HCT116 (cell line): ENCODE data around the gene FMN1.

Experiments used
- CEBPB ChIP-seq: IDR thresholded peaks from 2 replicates; pipeline ENCODE4 v1.6.1; 2012; ENCODE audit warnings: low read depth
- ELF1 ChIP-seq: IDR thresholded peaks from 2 replicates; pipeline ENCODE4 v1.6.1; 2012; ENCODE audit warnings: low read depth, borderline replicate concordance
- EZH2 ChIP-seq: fragments of 200-600 bp; sonication (generic); IDR thresholded peaks from 2 replicates; pipeline ENCODE4 v1.6.1; 2017; ENCODE audit warnings: antibody characterized with exemption, mixed run types
- JUND ChIP-seq: IDR thresholded peaks from 2 replicates; pipeline ENCODE4 v1.6.1; 2012
- POLR2A ChIP-seq: IDR thresholded peaks from 2 replicates; pipeline ENCODE4 v1.7.0; 2011; ENCODE audit warnings: borderline replicate concordance; ENCODE audit not compliant: insufficient read depth, insufficient read length; ENCODE audit errors: extremely low read depth
- POLR2AphosphoS5 ChIP-seq: IDR thresholded peaks from 2 replicates; pipeline ENCODE4 v1.6.1; 2011; ENCODE audit warnings: mild to moderate bottlenecking, low read depth, low read length, moderate library complexity
- RAD21 ChIP-seq: IDR thresholded peaks from 2 replicates; pipeline ENCODE4 v1.6.1; 2012; ENCODE audit warnings: low read depth, mild to moderate bottlenecking
- SIN3A ChIP-seq: IDR thresholded peaks from 2 replicates; pipeline ENCODE4 v1.6.1; 2012; ENCODE audit warnings: low read depth
- SRF ChIP-seq: IDR thresholded peaks from 2 replicates; pipeline ENCODE4 v1.6.1; 2012; ENCODE audit warnings: low read depth
- TCF7L2 ChIP-seq: IDR thresholded peaks from 2 replicates; pipeline ENCODE4 v1.7.0; 2011; ENCODE audit warnings: borderline replicate concordance, inconsistent platforms; ENCODE audit not compliant: insufficient read depth, insufficient read length; ENCODE audit errors: extremely low read depth
- TF ChIP-seq, protein P1 (sequence below), 3 experiments: fragments of 200-600 bp in 1 of 3; sonication (generic) in 1 of 3; IDR thresholded peaks in 2 of 3; conservative IDR thresholded peaks in 1 of 3; 2 replicates each; pipeline ENCODE4 v1.5.1; 2012 to 2017; ENCODE audit warnings: low read depth in 2 of 3, low read length in 2 of 3, antibody characterized with exemption in 1 of 3, borderline replicate concordance in 1 of 3, control low read depth in 1 of 3, mild to moderate bottlenecking in 1 of 3, mixed read lengths in 1 of 3, mixed run types in 1 of 3, moderate library complexity in 1 of 3; ENCODE audit not compliant: insufficient read depth in 1 of 3
- TF ChIP-seq, protein P2 (sequence below): IDR thresholded peaks from 2 replicates; pipeline ENCODE4 v1.6.1; 2012
- TF ChIP-seq, protein P3 (sequence below): IDR thresholded peaks from 2 replicates; pipeline ENCODE4 v1.6.1; 2012; ENCODE audit warnings: low read depth

DNA sequence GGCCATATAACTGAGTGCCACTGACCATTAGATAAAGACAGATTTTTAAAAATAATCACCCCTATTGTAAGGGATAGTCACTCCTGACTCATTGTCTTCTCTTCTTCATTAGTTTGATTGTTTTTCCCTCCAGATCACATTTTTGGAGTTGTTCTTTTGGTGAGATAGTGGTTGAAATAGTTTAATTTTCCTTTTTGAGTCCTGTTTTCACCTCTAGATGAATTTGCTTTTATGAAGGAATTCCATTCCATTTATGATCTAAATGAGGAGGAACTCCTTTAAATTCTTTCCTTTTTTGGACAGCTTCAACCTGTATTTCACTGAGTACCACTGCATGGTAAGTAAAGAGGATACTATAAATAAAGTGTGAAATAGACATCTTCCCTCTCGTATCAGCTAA lies 364.3 kb downstream of the FMN1 start:
- TF ChIP-seq, protein P1, sequence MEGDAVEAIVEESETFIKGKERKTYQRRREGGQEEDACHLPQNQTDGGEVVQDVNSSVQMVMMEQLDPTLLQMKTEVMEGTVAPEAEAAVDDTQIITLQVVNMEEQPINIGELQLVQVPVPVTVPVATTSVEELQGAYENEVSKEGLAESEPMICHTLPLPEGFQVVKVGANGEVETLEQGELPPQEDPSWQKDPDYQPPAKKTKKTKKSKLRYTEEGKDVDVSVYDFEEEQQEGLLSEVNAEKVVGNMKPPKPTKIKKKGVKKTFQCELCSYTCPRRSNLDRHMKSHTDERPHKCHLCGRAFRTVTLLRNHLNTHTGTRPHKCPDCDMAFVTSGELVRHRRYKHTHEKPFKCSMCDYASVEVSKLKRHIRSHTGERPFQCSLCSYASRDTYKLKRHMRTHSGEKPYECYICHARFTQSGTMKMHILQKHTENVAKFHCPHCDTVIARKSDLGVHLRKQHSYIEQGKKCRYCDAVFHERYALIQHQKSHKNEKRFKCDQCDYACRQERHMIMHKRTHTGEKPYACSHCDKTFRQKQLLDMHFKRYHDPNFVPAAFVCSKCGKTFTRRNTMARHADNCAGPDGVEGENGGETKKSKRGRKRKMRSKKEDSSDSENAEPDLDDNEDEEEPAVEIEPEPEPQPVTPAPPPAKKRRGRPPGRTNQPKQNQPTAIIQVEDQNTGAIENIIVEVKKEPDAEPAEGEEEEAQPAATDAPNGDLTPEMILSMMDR (IDR thresholded peaks at IDR 0.05 in 2 of 3, conservative IDR thresholded peaks at IDR 0.05 in 1 of 3; ENCODE audit: borderline replicate concordance in 1 of 3, insufficient read depth in 1 of 3, low read depth in 2 of 3, low read length in 2 of 3), result no peak
- TF ChIP-seq CEBPB (no peak), RAD21 (no peak), JUND (no peak), POLR2A (no peak), EZH2 (no peak), ELF1 (no peak), SRF (no peak), TCF7L2 (no peak), SIN3A (no peak), POLR2AphosphoS5 (no peak)
- TF ChIP-seq, protein P2, sequence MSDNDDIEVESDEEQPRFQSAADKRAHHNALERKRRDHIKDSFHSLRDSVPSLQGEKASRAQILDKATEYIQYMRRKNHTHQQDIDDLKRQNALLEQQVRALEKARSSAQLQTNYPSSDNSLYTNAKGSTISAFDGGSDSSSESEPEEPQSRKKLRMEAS, result no peak
- TF ChIP-seq, protein P3, sequence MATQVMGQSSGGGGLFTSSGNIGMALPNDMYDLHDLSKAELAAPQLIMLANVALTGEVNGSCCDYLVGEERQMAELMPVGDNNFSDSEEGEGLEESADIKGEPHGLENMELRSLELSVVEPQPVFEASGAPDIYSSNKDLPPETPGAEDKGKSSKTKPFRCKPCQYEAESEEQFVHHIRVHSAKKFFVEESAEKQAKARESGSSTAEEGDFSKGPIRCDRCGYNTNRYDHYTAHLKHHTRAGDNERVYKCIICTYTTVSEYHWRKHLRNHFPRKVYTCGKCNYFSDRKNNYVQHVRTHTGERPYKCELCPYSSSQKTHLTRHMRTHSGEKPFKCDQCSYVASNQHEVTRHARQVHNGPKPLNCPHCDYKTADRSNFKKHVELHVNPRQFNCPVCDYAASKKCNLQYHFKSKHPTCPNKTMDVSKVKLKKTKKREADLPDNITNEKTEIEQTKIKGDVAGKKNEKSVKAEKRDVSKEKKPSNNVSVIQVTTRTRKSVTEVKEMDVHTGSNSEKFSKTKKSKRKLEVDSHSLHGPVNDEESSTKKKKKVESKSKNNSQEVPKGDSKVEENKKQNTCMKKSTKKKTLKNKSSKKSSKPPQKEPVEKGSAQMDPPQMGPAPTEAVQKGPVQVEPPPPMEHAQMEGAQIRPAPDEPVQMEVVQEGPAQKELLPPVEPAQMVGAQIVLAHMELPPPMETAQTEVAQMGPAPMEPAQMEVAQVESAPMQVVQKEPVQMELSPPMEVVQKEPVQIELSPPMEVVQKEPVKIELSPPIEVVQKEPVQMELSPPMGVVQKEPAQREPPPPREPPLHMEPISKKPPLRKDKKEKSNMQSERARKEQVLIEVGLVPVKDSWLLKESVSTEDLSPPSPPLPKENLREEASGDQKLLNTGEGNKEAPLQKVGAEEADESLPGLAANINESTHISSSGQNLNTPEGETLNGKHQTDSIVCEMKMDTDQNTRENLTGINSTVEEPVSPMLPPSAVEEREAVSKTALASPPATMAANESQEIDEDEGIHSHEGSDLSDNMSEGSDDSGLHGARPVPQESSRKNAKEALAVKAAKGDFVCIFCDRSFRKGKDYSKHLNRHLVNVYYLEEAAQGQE, result no peak
